ENCODE measurements around the gene DDX25.
"Not testable (repeated sequence)": the region's sequence is repeated elsewhere in the genome, so short reads cannot be mapped to it uniquely, and the experiment has no call there.

DDX25 gene
- total RNA-seq, result 0.09 to 0.24 reads per million in 2 experiments

- no peak for DNase-seq (ENCODE audit: low read depth)
Measured at GRCh38 chr11:125903711-125904659, at the start of gene DDX25. DDX25 (plus strand) TSS chr11:125904508; CDS start chr11:125904518, 10 bp downstream.

DNA sequence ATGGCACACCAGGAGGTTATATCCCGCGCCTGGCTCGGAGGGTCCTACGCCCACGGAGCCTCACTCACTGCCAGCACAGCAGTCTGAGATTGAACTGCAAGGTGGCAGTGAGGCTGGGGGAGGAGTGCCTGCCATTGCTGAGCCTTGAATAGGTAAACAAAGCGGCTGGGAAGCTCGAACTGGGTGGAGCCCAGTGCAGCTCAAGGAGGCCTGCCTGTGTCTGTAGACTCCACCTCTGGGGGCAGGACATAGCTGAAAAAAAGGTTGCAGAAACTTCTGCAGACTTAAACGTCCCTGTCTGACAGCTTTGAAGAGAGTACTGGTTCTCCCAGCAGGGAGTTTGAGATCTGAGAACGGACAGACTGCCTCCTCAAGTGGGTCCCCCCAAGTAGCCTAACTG lies 46.6 kb upstream of the DDX25 start:
- DNase-seq (ENCODE audit: low read depth), result not testable (repeated sequence)

GRCh38 chr11:125862786-125863185 lies 41.5 kb upstream of the DDX25 start:
- DNase-seq (ENCODE audit: low read depth), result not testable (repeated sequence)

- not testable (repeated sequence) for DNase-seq (ENCODE audit: low read depth)
Measured at GRCh38 chr11:125865354-125865753, 39.0 kb upstream of the DDX25 start.

GRCh38 chr11:125869521-125869920 lies 34.8 kb upstream of the DDX25 start:
- no peak for DNase-seq (ENCODE audit: low read depth)

- no peak for DNase-seq (ENCODE audit: low read depth)
Measured at GRCh38 chr11:125871391-125872137, 32.7 kb upstream of the DDX25 start.

DNA sequence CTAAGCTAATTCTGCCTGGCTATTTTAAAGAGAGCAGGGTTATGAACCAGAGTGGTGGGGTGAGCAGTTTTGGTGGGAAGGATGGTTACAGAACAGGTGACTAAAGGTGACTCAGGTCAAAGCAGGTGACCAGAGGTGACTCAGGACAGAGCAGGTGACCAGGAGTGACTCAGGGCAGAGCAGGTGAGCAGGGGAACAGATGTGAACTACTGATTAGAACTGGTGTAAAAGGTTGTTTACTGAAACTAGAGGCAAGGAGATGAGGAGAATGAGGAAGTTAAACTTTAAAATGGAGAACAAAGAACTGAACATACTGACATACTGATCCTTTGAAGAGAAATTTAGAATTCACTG lies 32.2 kb upstream of the DDX25 start:
- DNase-seq (ENCODE audit: low read depth), result no peak

GRCh38 chr11:125873881-125874555 lies 30.3 kb upstream of the DDX25 start:
- DNase-seq (ENCODE audit: low read depth), result no peak

- peak; percentile 15 for DNase-seq (ENCODE audit: low read depth)
Measured at GRCh38 chr11:125874556-125875124, 29.7 kb upstream of the DDX25 start.

GRCh38 chr11:125881291-125881690 lies 23.0 kb upstream of the DDX25 start:
- DNase-seq (ENCODE audit: low read depth), result no peak

DNA sequence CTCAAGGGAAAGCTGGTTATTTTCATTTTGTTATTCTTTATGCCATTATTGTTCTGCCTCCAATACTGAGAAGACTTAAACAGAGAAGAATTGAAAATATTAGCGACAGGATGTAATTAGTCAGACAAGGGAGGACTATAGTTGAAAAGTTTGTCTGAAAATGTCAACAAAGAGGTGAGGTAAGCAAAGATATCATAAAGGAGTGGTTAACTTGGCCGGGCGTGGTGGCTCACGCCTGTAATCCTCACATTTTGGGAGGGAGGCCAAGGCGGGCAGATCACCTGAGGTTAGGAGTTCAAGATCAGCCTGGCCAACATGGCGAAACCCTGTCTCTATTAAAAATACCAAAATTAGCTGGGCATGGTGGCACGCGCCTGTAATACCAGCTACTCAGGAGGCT lies 20.9 kb upstream of the DDX25 start:
- DNase-seq (ENCODE audit: low read depth), result no peak

- no peak for DNase-seq (ENCODE audit: low read depth)
Measured at GRCh38 chr11:125886997-125887372, 17.3 kb upstream of the DDX25 start.

GRCh38 chr11:125887373-125888324 lies 16.7 kb upstream of the DDX25 start, which contains the start of gene HYLS1:
HYLS1 (plus strand) TSS chr11:125887668; CDS start chr11:125899369, 11,701 bp downstream.
- DNase-seq (ENCODE audit: low read depth), result peak; percentile 86

DNA sequence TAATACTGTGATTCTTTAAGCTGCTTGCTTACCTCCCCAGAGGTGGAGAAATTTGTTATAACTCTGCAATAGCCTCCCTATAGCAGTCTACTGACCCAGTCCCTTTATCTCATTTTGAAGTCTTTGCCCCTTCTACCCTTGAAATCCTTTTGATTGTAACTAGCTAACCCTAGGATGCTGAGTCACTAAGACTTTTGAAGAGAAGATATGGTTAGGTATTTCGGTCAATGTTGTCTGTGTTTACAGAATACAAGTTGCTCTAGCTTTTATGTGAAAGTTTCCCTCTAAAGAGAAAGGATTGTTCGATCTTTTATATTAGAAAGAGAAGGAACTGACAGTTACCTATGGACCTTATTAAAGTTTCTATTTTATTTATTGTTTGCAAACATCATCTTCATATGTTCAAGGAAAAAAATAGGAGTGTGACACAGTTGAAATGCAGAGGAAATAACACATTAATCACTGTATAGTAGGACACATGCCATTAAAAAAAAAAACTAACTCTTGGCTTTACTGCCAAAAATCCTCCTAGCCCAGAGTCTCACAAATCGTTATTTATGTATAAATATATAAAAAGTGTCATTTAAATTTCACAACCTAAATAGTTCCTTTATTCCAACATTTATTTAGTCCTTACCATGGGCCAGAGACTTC lies 13.7 kb upstream of the DDX25 start:
- DNase-seq (ENCODE audit: low read depth), result no peak

- no peak for DNase-seq (ENCODE audit: low read depth)
Measured at GRCh38 chr11:125892071-125892470, 12.2 kb upstream of the DDX25 start.

GRCh38 chr11:125892994-125893393 lies 11.3 kb upstream of the DDX25 start:
- DNase-seq (ENCODE audit: low read depth), result no peak

DNA sequence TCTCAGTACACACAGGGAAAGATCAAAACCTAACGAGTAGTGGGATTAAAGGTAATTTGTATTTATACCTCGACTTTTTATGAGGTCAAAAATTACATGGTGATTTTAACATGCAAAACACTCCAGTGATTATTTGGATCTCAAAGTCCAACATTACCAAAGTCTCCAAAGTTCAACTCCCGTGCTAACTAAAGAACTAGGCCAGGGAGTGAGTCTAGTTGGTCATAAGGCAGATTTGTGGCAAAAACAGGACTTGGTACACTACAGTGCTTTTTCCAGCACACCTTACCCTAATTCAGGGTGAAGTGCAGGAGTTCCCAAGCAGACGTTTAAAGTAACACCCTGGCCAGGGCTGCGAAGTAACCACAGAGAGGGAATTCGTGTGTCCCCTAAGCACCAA lies 2.4 kb upstream of the DDX25 start:
- DNase-seq (ENCODE audit: low read depth), result no peak

- no peak for DNase-seq (ENCODE audit: low read depth)
Measured at GRCh38 chr11:125902277-125902926, 1.9 kb upstream of the DDX25 start.

DNA sequence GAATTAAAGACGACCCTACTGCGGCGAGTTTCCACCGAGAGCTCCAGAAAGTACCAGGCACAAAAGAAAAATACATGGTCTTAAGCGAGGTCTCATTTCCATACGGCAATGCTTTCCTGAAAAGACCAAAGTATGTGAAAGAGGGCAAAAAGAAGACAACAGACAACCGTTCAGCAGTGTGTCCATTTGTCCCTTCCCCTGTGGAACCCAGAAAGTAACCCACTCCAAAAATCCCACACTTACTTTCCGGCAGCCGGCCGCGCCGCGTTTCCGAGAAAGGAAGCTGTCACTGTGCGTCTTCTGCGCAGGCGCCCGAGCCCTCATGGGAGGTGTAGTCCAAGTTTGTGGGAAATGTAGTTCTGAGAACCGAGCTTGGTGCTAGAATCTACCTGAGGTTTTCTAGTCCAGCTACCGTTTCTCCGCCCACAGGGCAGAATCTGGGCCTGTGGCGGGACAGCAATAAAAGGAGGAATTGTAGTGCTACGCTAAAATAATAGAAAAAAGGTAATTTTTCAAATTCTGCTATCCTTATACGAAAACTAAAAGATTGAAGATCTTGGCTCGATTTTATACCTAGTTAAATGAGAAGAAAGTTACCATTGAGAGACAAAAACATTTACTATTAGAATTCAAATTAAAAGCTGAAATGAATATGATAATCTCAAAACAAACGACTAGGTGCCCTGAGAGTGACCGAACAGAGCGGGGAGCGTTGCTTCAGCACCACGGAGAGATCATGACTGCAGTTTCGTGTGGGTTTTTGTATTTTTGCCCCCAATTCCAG lies 1.2 kb upstream of the DDX25 start, which contains the start of gene PUS3:
TSS of gene PUS3 (minus strand) at position 280 of the 784 bp plus-strand sequence. CDS start 6,922 bp downstream, outside the sequence.
- DNase-seq (ENCODE audit: low read depth), result peak; percentile 78

Data from T follicular helper cell (primary cell).